HL-60 (cell line): ENCODE measurements around the gene SOX6.

ENCODE experiments used
- GABPA ChIP-seq: IDR thresholded peaks from 2 replicates; pipeline ENCODE4 v1.6.1; 2012; ENCODE audit warnings: low read depth
- POLR2AphosphoS5 ChIP-seq: IDR thresholded peaks from 2 replicates; pipeline ENCODE4 v1.6.1; 2012; ENCODE audit warnings: low read depth
- SPI1 ChIP-seq: IDR thresholded peaks from 2 replicates; pipeline ENCODE4 v1.6.1; 2012; ENCODE audit warnings: low read depth, mild to moderate bottlenecking, borderline replicate concordance
- TF ChIP-seq, protein P1 (sequence below): IDR thresholded peaks from 2 replicates; pipeline ENCODE4 v1.6.1; 2012; ENCODE audit warnings: low read depth; ENCODE audit not compliant: insufficient replicate concordance
- TF ChIP-seq, protein P2 (sequence below): IDR thresholded peaks from one replicate; pipeline ENCODE4 v1.5.1; 2011; ENCODE audit warnings: low read length, control low read depth, inconsistent platforms; ENCODE audit not compliant: insufficient read depth

DNA sequence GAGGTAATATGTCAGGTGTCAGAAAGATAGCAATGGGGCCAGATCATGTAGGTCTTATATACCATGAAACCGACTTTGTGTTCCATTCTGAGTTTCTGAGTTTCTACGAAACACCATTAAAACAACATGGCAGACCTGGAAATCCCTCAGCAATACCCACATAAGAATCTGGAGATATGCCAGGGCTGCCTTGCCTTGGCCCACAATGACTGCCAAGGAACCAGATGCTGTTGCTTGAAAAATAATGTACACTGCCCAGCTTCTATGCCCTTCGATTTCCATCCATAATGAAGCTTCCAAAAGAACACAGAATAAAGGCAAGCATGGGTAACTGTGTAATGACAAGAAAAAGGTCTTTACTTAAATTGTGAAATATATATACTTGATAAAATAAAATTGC lies 277.4 kb downstream of the SOX6 start:
- TF ChIP-seq, protein P1, sequence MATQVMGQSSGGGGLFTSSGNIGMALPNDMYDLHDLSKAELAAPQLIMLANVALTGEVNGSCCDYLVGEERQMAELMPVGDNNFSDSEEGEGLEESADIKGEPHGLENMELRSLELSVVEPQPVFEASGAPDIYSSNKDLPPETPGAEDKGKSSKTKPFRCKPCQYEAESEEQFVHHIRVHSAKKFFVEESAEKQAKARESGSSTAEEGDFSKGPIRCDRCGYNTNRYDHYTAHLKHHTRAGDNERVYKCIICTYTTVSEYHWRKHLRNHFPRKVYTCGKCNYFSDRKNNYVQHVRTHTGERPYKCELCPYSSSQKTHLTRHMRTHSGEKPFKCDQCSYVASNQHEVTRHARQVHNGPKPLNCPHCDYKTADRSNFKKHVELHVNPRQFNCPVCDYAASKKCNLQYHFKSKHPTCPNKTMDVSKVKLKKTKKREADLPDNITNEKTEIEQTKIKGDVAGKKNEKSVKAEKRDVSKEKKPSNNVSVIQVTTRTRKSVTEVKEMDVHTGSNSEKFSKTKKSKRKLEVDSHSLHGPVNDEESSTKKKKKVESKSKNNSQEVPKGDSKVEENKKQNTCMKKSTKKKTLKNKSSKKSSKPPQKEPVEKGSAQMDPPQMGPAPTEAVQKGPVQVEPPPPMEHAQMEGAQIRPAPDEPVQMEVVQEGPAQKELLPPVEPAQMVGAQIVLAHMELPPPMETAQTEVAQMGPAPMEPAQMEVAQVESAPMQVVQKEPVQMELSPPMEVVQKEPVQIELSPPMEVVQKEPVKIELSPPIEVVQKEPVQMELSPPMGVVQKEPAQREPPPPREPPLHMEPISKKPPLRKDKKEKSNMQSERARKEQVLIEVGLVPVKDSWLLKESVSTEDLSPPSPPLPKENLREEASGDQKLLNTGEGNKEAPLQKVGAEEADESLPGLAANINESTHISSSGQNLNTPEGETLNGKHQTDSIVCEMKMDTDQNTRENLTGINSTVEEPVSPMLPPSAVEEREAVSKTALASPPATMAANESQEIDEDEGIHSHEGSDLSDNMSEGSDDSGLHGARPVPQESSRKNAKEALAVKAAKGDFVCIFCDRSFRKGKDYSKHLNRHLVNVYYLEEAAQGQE = no peak
- TF ChIP-seq, protein P2, sequence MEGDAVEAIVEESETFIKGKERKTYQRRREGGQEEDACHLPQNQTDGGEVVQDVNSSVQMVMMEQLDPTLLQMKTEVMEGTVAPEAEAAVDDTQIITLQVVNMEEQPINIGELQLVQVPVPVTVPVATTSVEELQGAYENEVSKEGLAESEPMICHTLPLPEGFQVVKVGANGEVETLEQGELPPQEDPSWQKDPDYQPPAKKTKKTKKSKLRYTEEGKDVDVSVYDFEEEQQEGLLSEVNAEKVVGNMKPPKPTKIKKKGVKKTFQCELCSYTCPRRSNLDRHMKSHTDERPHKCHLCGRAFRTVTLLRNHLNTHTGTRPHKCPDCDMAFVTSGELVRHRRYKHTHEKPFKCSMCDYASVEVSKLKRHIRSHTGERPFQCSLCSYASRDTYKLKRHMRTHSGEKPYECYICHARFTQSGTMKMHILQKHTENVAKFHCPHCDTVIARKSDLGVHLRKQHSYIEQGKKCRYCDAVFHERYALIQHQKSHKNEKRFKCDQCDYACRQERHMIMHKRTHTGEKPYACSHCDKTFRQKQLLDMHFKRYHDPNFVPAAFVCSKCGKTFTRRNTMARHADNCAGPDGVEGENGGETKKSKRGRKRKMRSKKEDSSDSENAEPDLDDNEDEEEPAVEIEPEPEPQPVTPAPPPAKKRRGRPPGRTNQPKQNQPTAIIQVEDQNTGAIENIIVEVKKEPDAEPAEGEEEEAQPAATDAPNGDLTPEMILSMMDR = no peak
- TF ChIP-seq POLR2AphosphoS5 (no peak), GABPA (no peak), SPI1 (no peak)
